NB4 (cell line): ENCODE data around the gene FKBP1C.
"Not testable (repeated sequence)": the region's sequence is repeated elsewhere in the genome, so short reads cannot be mapped to it uniquely, and the experiment has no call there.

Source experiments
- CTCF ChIP-seq: IDR thresholded peaks from one replicate; pipeline ENCODE4 v1.5.1; 2012; ENCODE audit warnings: low read depth, low read length
- MAX ChIP-seq: IDR thresholded peaks from 2 replicates; pipeline ENCODE4 v1.6.1; 2011; ENCODE audit warnings: low read depth, low read length
- MYC ChIP-seq: IDR thresholded peaks from 2 replicates; pipeline ENCODE4 v1.6.1; 2011; ENCODE audit warnings: low read depth, low read length
- POLR2A ChIP-seq: IDR thresholded peaks from 2 replicates; pipeline ENCODE4 v1.6.1; 2011; ENCODE audit warnings: mild to moderate bottlenecking; ENCODE audit not compliant: insufficient read length; ENCODE audit errors: extremely low read depth

DNA sequence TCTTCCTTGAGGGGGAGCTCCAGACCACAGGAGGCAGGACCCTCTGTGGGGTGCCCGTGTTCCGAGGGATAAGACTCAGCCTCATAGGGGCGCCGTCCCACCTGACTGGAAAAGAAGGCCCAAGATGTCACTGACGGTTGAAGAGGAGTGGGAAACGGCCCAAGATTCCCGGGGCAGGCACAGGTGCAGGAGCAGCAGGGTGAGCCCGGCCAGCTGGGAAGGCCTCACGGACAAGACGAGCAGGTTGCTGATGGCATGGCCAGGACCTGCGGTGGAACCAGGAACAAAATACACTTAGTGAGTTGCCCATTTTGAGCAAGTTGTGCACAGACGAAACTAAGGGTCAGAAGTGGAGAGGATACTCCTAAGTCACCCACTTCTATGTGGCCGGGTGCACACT is 18.8 kb downstream of the FKBP1C start:
- TF ChIP-seq CTCF, POLR2A, MAX, MYC: not testable (repeated sequence)
